ENCODE data around the gene BLVRA. TPM values are rescaled to one million over a fixed set of nuclear protein-coding genes. Genes with fewer than 3 reads are reported as not detected.

The BLVRA gene
- total and polyA plus RNA-seq, 2 donors (not counting 1 experiment from before 2014, with no cell fraction given), result 5.4 to 6.9 TPM

- no peak overlapping the region for H2AFZ ChIP-seq (ENCODE audit: insufficient read depth, low read depth, low read length, poor library complexity, severe bottlenecking)
- POLR2A ChIA-PET, result no interaction called here
- no peak overlapping the region for H3K27ac Mint-ChIP-seq
These were observed 20.7 kb downstream of the BLVRA start for GRCh38 chr7:43779045-43779812.

More at GRCh38 chr7:43779045-43779812, 20.7 kb downstream of the BLVRA start:
- Histone ChIP-seq H3K27me3 (replicated peaks in 1 of 4; ENCODE audit: control extremely low read depth in 1 of 4, control insufficient read depth in 3 of 4, insufficient read depth in 4 of 4, low read length in 3 of 4) (no peaks in the 10 kb centered on the region), H3K27ac (ENCODE audit: low read length in 2 of 2) (no peak overlapping the region), H3K4me2 (replicated peaks; ENCODE audit: low read depth, low read length, poor library complexity, severe bottlenecking) (no peak overlapping the region), H3K9me3 (ENCODE audit: control extremely low read depth in 1 of 3, control insufficient read depth in 2 of 3, insufficient read depth in 1 of 3, low read length in 2 of 3) (no peaks in the 10 kb centered on the region), H3K36me3 (replicated peaks in 1 of 2; ENCODE audit: control extremely low read depth in 1 of 2, control insufficient read depth in 1 of 2, extremely low read depth in 1 of 2, insufficient read depth in 2 of 2, low read length in 1 of 2) (no peaks in the 10 kb centered on the region), H3K4me3 (ENCODE audit: control extremely low read depth in 1 of 5, extremely low read depth in 1 of 5, insufficient read depth in 1 of 5, low read depth in 2 of 5, low read length in 4 of 5) (no peak overlapping the region), H3K79me2 (ENCODE audit: control insufficient read depth, insufficient read depth, low read length) (no peaks in the 10 kb centered on the region), H3K4me1 (ENCODE audit: control insufficient read depth in 2 of 2, insufficient read depth in 2 of 2, low read length in 2 of 2) (no peaks in the 10 kb centered on the region), H4K20me1 (ENCODE audit: control insufficient read depth, insufficient read depth, low read length, poor library complexity, severe bottlenecking) (no peaks in the 10 kb centered on the region), H3K9ac (ENCODE audit: low read length) (no peak overlapping the region)
- peaks cover 2% of the 10 kb centered on the region for H3K9me3 Mint-ChIP-seq (ENCODE audit: insufficient read depth)
- DNase-seq, result no peak
- no peaks in the 10 kb centered on the region for H3K4me1 Mint-ChIP-seq
- WGBS (ENCODE audit: insufficient coverage), result 96% methylated on average over 12 of the region's 14 CpGs
- intact Hi-C loops (cut with micrococcal nuclease), result no loop called here
- no peak for TF ChIP-seq EZH2 (IDR thresholded peaks at IDR 0.05; ENCODE audit: borderline replicate concordance, insufficient read depth, low read depth, low read length, poor library complexity, severe bottlenecking)
- TF ChIP-seq CTCF (IDR thresholded peaks at IDR 0.05), result no peak
- CTCF ChIA-PET, result no interaction called here
- H3K4me3 Mint-ChIP-seq, result no peak overlapping the region
- no peaks in the 10 kb centered on the region for H3K27me3 Mint-ChIP-seq
- no peak for ATAC-seq (ENCODE audit: low read depth)

All from B cell (primary cell).